HepG2 (cell line): ENCODE measurements around the gene REM2. TPM values are rescaled to one million over a fixed set of nuclear protein-coding genes. Genes with fewer than 3 reads are reported as not detected.

Experiments
- CC2D1A ChIP-seq: sonication (generic); formaldehyde crosslinking; IDR thresholded peaks from 2 replicates; pipeline ENCODE4 v1.8.1; 2023; ENCODE audit warnings: mild to moderate bottlenecking, missing genetic modification reagents
- GPN1 ChIP-seq: sonication (generic); formaldehyde crosslinking; IDR thresholded peaks from 2 replicates; pipeline ENCODE4 v1.5.1; 2020; ENCODE audit warnings: missing genetic modification reagents, borderline replicate concordance
- MED13 ChIP-seq: sonication (generic); formaldehyde crosslinking; IDR thresholded peaks from 2 replicates; pipeline ENCODE4 v1.5.0; 2020; ENCODE audit warnings: missing genetic modification reagents
- MIER2 ChIP-seq: IDR thresholded peaks from 2 replicates; pipeline ENCODE4 v1.6.1; 2016; ENCODE audit warnings: missing biosample characterization, missing genetic modification reagents
- MTF2 ChIP-seq: sonication (generic); formaldehyde crosslinking; IDR thresholded peaks from 2 replicates; pipeline ENCODE4 v1.5.0; 2020; ENCODE audit warnings: missing genetic modification reagents, borderline replicate concordance
- PHF5A ChIP-seq: IDR thresholded peaks from one replicate; pipeline ENCODE4 v1.6.1; 2018; ENCODE audit warnings: low read depth, missing genetic modification reagents; ENCODE audit not compliant: unreplicated experiment
- PHF8 ChIP-seq: sonication (generic); formaldehyde crosslinking; IDR thresholded peaks from 2 replicates; pipeline ENCODE4 v1.5.0; 2020; ENCODE audit warnings: missing genetic modification reagents
- TAF15 ChIP-seq: fragments of 200-400 bp; formaldehyde crosslinking; IDR thresholded peaks from one replicate; pipeline ENCODE4 v1.6.1; 2018; ENCODE audit warnings: mild to moderate bottlenecking, low read depth, low read length; ENCODE audit not compliant: poor library complexity, severe bottlenecking
- ZFP1 ChIP-seq: IDR thresholded peaks from 2 replicates; pipeline ENCODE4 v1.6.1; 2016
- ZNF678 ChIP-seq: sonication (generic); formaldehyde crosslinking; IDR thresholded peaks from 2 replicates; pipeline ENCODE4 v1.4.0; 2020; ENCODE audit warnings: mild to moderate bottlenecking, missing genetic modification reagents
- polyA plus RNA-seq, 8 experiments: library from polyadenylated mRNA; depleted of rRNA in 3 of 8; stranded (reverse) in 7 of 8; unstranded in 1 of 8; fragments of >200 nt; fragmentation: Illumina TruSeq in 4 of 8; extraction: Trizol in 4 of 8; gene quantifications; 2 replicates each; pipeline versions ENCODE4 v1.2.1 to v1.2.3, GENCODE V29; 2011 to 2016; ENCODE audit warnings: low read depth in 4 of 8, missing spikeins in 1 of 8, mixed read lengths in 1 of 8; ENCODE audit not compliant: insufficient read depth in 1 of 8
- total RNA-seq, 5 experiments: library from RNA; depleted of rRNA; stranded (reverse); fragments of >200 nt; fragmentation: Illumina TruSeq; extraction: Trizol; gene quantifications; 2 replicates each; pipeline ENCODE4 v1.2.3, GENCODE V29; 2016; ENCODE audit warnings: low read depth in 1 of 5
- TF ChIP-seq, protein P1 (sequence below): sonication (generic); formaldehyde crosslinking; IDR thresholded peaks from 2 replicates; pipeline ENCODE4 v1.8.0; 2022; ENCODE audit warnings: missing genetic modification reagents, mild to moderate bottlenecking, moderate library complexity, borderline replicate concordance

REM2 gene
- total and polyA plus RNA-seq, 2 of the 13 experiments (the other 11 are each of a cell fraction or from before 2014, with no cell fraction given) = 0.20 TPM; not detected in 1

DNA sequence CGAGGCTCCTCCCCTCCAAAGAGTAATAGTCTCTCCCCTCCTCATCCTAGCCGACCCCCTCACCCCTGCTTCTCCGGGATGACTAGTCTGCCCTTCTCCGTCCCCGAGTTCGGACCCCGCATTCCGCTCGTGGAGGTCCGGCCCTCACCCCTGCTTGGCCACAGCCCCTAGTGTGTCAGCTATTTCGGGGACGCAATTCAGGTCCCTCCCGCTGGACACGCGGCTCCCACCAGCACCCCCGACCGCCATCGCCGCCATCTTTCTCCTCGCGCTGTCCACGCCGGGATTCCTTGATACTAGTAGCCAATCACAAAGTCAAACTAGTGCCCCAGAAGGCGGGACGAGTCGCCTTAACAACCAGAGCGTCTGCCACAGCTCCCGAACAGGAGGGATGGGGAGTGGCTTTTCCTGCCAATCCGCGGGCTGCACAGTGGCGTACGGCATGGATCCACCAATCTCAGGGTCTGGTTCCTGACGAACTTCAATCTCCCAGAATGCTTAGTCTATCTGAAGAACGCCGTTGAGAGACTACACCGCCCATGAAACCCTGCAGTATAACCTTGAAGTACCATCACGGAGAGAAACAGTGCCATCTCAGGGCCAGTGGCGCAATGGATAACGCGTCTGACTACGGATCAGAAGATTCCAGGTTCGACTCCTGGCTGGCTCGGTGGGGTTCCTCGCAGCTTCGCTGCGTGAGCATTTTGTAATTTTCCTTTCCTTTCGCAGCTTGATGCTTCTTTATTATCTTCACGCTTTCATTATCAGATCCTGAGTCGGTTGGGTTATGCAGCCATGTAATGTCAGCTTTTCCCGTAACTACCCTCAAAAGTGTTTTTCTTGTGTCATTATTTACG, 46.3 kb downstream of the REM2 start, which contains the start of gene PRMT5 (continued):
- TF ChIP-seq PHF8 (peak; percentile 99), CC2D1A (CRISPR knock-in tag) (peak; percentile 95; the same call in 1 of the 2 replicates), GPN1 (CRISPR knock-in tag) (peak; percentile 93; the same call in 1 of the 2 replicates), TAF15 (no peak), MED13 (CRISPR knock-in tag) (peak; percentile 96), ZFP1 (CRISPR knock-in tag) (peak; percentile 97), MTF2 (no peak), ZNF678 (CRISPR knock-in tag) (peak; percentile 65), MIER2 (peak; percentile 86), PHF5A (CRISPR knock-in tag) (peak; percentile 100)
- TF ChIP-seq, protein P1, sequence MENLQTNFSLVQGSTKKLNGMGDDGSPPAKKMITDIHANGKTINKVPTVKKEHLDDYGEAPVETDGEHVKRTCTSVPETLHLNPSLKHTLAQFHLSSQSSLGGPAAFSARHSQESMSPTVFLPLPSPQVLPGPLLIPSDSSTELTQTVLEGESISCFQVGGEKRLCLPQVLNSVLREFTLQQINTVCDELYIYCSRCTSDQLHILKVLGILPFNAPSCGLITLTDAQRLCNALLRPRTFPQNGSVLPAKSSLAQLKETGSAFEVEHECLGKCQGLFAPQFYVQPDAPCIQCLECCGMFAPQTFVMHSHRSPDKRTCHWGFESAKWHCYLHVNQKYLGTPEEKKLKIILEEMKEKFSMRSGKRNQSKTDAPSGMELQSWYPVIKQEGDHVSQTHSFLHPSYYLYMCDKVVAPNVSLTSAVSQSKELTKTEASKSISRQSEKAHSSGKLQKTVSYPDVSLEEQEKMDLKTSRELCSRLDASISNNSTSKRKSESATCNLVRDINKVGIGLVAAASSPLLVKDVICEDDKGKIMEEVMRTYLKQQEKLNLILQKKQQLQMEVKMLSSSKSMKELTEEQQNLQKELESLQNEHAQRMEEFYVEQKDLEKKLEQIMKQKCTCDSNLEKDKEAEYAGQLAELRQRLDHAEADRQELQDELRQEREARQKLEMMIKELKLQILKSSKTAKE (CRISPR knock-in tag) = peak; percentile 58
